HCT116 (cell line): Measurements from ENCODE around the gene ADA. TPM values are rescaled to one million over a fixed set of nuclear protein-coding genes. Genes with fewer than 3 reads are reported as not detected.

ENCODE experiments used
- CBX3 ChIP-seq: IDR thresholded peaks from 2 replicates; pipeline ENCODE4 v1.6.1; 2012; ENCODE audit warnings: low read depth
- EZH2 ChIP-seq: fragments of 200-600 bp; sonication (generic); IDR thresholded peaks from 2 replicates; pipeline ENCODE4 v1.6.1; 2017; ENCODE audit warnings: antibody characterized with exemption, mixed run types
- EZH2phosphoT487 ChIP-seq: fragments of 200-600 bp; IDR thresholded peaks from 2 replicates; pipeline ENCODE4 v1.6.1; 2018; ENCODE audit warnings: antibody characterized with exemption, borderline replicate concordance
- POLR2A ChIP-seq: IDR thresholded peaks from 2 replicates; pipeline ENCODE4 v1.7.0; 2011; ENCODE audit warnings: borderline replicate concordance; ENCODE audit not compliant: insufficient read depth, insufficient read length; ENCODE audit errors: extremely low read depth
- POLR2AphosphoS5 ChIP-seq: IDR thresholded peaks from 2 replicates; pipeline ENCODE4 v1.6.1; 2011; ENCODE audit warnings: mild to moderate bottlenecking, low read depth, low read length, moderate library complexity
- REST ChIP-seq: IDR thresholded peaks from 2 replicates; pipeline ENCODE4 v1.6.1; 2012; ENCODE audit warnings: low read depth
- SIN3A ChIP-seq: IDR thresholded peaks from 2 replicates; pipeline ENCODE4 v1.6.1; 2012; ENCODE audit warnings: low read depth
- ZBTB33 ChIP-seq: IDR thresholded peaks from 2 replicates; pipeline ENCODE4 v1.6.1; 2011; ENCODE audit warnings: mild to moderate bottlenecking, low read length, moderate library complexity; ENCODE audit not compliant: insufficient replicate concordance; ENCODE audit errors: extremely low read depth
- ZFX ChIP-seq: fragments of 450-650 bp; IDR thresholded peaks from 2 replicates; pipeline ENCODE4 v1.6.1; 2017
- total RNA-seq: library from RNA; stranded (reverse); gene quantifications from one replicate; pipeline ENCODE4 v1.2.1, GENCODE V29; 2021; ENCODE audit not compliant: unreplicated experiment

The ADA gene
- total RNA-seq, 1 experiment from 2014 or later = 25.9 TPM

- no peak for TF ChIP-seq REST
- TF ChIP-seq ZBTB33 = no peak
- TF ChIP-seq POLR2AphosphoS5 = no peak
- no peak for TF ChIP-seq ZFX
- TF ChIP-seq EZH2phosphoT487 = no peak
- TF ChIP-seq CBX3 = no peak
- TF ChIP-seq EZH2 = no peak
- TF ChIP-seq POLR2A = no peak
- TF ChIP-seq SIN3A = no peak
Observed at GRCh38 chr20:44586289-44586911, 65.1 kb downstream of the ADA start (continued).
